Panc1 (cell line): Measurements from ENCODE around the gene OBP2A. TPM values are rescaled to one million over a fixed set of nuclear protein-coding genes. Genes with fewer than 3 reads are reported as not detected.

Experiments
- ATAC-seq: fragments of 200-7000 bp; cut with Tn5 transposase; 2 replicates; pipeline ENCODE4 v1.9.1; 2020; ENCODE audit warnings: mild to moderate bottlenecking, moderate library complexity
- BruUV-seq: library from RNA; stranded (reverse); fragments of 400-500 nt; replicated peaks from 2 replicates; lab custom pipeline; 2021; lab: Mats Ljungman, UMichigan
- CTCF ChIA-PET: fragments of 300-600 bp; sonication (Branson Sonifier 250); formaldehyde crosslinking; loops from one replicate; lab custom pipeline; 2022; ENCODE audit warnings: antibody characterized with exemption; lab: Charles Lee
- POLR2A ChIA-PET: fragments of 300-600 bp; sonication (Branson Sonifier 250); formaldehyde crosslinking; loops from one replicate; lab custom pipeline; 2022; ENCODE audit warnings: antibody characterized with exemption; lab: Charles Lee
- DNase-seq: peaks from one replicate; pipeline ENCODE4 v3.0.0-alpha.2; 2010; ENCODE audit warnings: low read depth, low spot score
- H3K27ac ChIP-seq: 2 replicates; pipeline ENCODE4 v1.5.1; 2011; ENCODE audit warnings: mild to moderate bottlenecking, low read length, inconsistent platforms
- H3K27me3 ChIP-seq: fragments of 200-500 bp; sonication (Bioruptor generic); 2 replicates; pipeline ENCODE4 v1.6.0; 2014; ENCODE audit warnings: low read length, inconsistent platforms; ENCODE audit not compliant: control insufficient read depth, insufficient read depth
- H3K36me3 ChIP-seq: fragments of 200-500 bp; sonication (Bioruptor generic); 2 replicates; pipeline ENCODE4 v1.5.1; 2014; ENCODE audit warnings: inconsistent platforms, mild to moderate bottlenecking, low read length, moderate library complexity; ENCODE audit not compliant: control insufficient read depth, insufficient read depth
- H3K4me1 ChIP-seq: 2 replicates; pipeline ENCODE4 v1.5.1; 2011; ENCODE audit warnings: inconsistent platforms, mild to moderate bottlenecking, low read length, moderate library complexity; ENCODE audit not compliant: control insufficient read depth, insufficient read depth
- H3K4me3 ChIP-seq, 2 experiments: 2 replicates each; pipeline ENCODE4 v1.5.1; 2011 to 2012; ENCODE audit warnings: low read depth in 2 of 2, low read length in 2 of 2, mild to moderate bottlenecking in 2 of 2, inconsistent platforms in 1 of 2, moderate library complexity in 1 of 2
- H3K9me3 ChIP-seq: fragments of 200-500 bp; sonication (Bioruptor generic); 2 replicates; pipeline ENCODE4 v1.5.1; 2014; ENCODE audit warnings: low read depth, mild to moderate bottlenecking, inconsistent platforms, low read length, moderate library complexity; ENCODE audit not compliant: control insufficient read depth, insufficient read depth
- POLR2AphosphoS5 ChIP-seq: IDR thresholded peaks from 2 replicates; pipeline ENCODE4 v1.6.1; 2012; ENCODE audit warnings: mild to moderate bottlenecking, low read depth, low read length, moderate library complexity
- SIN3A ChIP-seq: IDR thresholded peaks from 2 replicates; pipeline ENCODE4 v1.6.1; 2012; ENCODE audit warnings: low read depth, mild to moderate bottlenecking, low read length, moderate library complexity, borderline replicate concordance; ENCODE audit not compliant: insufficient read depth
- TCF7L2 ChIP-seq: IDR thresholded peaks from 2 replicates; pipeline ENCODE4 v1.6.1; 2011; ENCODE audit warnings: mild to moderate bottlenecking, low read depth, low read length, inconsistent platforms
- in situ Hi-C: cut with HindIII; loops from 2 replicates; pipeline ENCODE4 v1.10.0; 2016; ENCODE audit warnings: low sequenced_read_pairs, low pct_unique_long_range_greater_than_20kb
- intact Hi-C: fragments of 100-400 bp; cut with micrococcal nuclease; formaldehyde crosslinking; loops from one replicate; pipeline ENCODE4 v1.10.0; 2022; ENCODE audit not compliant: unreplicated experiment
- total RNA-seq: library from RNA; stranded (reverse); gene quantifications from one replicate; pipeline ENCODE4 v1.2.1, GENCODE V29; 2021; ENCODE audit not compliant: unreplicated experiment
- TF ChIP-seq, protein P1 (sequence below), 2 experiments: IDR thresholded peaks; 2 replicates each; pipeline ENCODE4 v1.6.1; 2011 to 2012; ENCODE audit warnings: low read depth in 2 of 2, control low read depth in 1 of 2, low read length in 1 of 2, mild to moderate bottlenecking in 1 of 2, moderate library complexity in 1 of 2; ENCODE audit not compliant: insufficient read depth in 1 of 2
- TF ChIP-seq, protein P2 (sequence below): fragments of 450-650 bp; IDR thresholded peaks from 2 replicates; pipeline ENCODE4 v1.5.1; 2017; ENCODE audit warnings: mild to moderate bottlenecking

OBP2A gene
- total RNA-seq, 1 experiment from 2014 or later: not detected

DNA sequence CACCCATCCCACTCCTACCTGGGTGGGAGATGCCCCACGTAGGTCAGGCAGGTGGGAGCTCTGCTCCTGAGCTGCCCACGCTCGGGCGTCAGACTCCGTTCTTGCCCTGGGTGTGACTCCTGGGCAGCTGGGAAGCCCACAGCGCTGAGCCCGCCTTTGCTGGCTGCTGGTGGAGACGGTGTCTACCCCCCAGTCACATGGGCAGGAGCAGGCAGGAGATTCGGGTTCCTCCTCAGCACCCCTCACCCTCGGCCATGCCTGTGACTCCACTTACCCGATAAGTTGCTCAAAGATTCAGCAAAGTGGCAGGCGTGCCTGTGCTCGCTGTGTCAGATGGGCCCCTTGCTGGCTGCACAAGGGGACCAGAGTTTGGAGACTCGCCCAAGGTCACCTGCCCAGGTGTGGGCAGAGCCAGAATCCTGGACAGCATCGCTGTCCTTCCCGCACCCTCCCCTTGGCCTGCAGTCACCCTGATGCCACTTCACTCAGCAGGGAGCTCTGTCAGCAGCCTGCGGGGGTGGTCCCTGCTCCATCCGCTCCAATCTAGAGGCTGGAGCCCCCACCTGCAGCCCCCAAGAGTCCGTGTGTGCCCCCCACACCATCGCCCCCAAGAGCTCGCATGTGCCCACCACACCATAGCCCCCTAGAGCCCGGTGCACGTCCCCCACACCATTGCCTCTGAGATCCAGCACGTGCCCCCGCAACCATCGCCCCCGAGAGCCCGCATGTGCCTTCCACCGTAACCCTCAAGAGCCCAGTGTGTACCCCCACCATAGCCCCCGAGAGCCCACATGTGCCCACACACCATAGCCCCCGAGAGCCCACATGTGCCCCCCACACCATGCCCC lies 20.5 kb upstream of the OBP2A start:
- DNase-seq (no peak), ATAC-seq (no peak)
- Histone ChIP-seq H3K36me3 (no peaks in the 10 kb centered on the region), H3K4me3 (no peak overlapping the region), H3K4me1 (no peaks in the 10 kb centered on the region), H3K27ac (no peak overlapping the region), H3K27me3 (no peaks in the 10 kb centered on the region), H3K9me3 (no peaks in the 10 kb centered on the region)
- TF ChIP-seq SIN3A: no peak
- CTCF ChIA-PET: no interaction called here
- intact Hi-C loops (no loop called here), in situ Hi-C loops (no loop called here)
- no TSS peak for BruUV-seq
- POLR2A ChIA-PET: no interaction called here

DNA sequence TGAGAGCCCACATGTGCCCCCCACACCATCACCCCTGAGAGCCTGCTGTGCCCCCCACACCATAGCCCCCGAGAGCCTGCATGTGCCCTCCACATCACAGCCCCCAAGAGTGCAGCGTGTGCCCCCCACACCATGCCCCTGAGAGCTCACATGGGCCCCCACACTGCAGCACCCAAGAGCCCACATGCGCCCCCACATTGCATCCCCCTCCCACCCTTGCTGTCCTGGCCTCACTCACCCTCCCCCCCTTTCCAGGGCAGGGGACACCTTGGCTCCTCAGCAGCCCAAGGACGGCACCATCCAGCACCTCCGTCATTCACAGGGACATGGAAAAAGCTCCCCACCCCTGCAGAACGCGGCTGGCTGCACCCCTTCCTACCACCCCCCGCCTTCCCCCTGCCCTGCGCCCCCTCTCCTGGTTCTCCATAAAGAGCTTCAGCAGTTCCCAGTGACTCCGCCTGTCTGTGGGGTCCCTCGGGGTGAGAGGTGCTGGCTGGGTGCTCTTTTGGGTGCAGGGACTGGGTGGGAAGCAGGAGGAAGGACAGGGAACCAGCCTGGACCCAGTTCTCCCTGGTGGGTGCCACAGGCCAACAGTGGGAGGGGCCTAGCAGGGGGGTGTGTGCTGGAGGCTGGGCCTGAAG lies 19.7 kb upstream of the OBP2A start:
- in situ Hi-C loops (no loop called here), intact Hi-C loops (no loop called here)
- no peak for DNase-seq
- POLR2A ChIA-PET: no interaction called here
- H3K27ac ChIP-seq: no peak overlapping the region
- BruUV-seq: no TSS peak
- peak; percentile 43 for ATAC-seq
- H3K36me3 ChIP-seq: no peaks in the 10 kb centered on the region
- TF ChIP-seq, protein P1, sequence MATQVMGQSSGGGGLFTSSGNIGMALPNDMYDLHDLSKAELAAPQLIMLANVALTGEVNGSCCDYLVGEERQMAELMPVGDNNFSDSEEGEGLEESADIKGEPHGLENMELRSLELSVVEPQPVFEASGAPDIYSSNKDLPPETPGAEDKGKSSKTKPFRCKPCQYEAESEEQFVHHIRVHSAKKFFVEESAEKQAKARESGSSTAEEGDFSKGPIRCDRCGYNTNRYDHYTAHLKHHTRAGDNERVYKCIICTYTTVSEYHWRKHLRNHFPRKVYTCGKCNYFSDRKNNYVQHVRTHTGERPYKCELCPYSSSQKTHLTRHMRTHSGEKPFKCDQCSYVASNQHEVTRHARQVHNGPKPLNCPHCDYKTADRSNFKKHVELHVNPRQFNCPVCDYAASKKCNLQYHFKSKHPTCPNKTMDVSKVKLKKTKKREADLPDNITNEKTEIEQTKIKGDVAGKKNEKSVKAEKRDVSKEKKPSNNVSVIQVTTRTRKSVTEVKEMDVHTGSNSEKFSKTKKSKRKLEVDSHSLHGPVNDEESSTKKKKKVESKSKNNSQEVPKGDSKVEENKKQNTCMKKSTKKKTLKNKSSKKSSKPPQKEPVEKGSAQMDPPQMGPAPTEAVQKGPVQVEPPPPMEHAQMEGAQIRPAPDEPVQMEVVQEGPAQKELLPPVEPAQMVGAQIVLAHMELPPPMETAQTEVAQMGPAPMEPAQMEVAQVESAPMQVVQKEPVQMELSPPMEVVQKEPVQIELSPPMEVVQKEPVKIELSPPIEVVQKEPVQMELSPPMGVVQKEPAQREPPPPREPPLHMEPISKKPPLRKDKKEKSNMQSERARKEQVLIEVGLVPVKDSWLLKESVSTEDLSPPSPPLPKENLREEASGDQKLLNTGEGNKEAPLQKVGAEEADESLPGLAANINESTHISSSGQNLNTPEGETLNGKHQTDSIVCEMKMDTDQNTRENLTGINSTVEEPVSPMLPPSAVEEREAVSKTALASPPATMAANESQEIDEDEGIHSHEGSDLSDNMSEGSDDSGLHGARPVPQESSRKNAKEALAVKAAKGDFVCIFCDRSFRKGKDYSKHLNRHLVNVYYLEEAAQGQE (IDR thresholded peaks at IDR 0.05; ENCODE audit: insufficient read depth in 1 of 2, low read depth in 2 of 2, low read length in 1 of 2): no peak
- TF ChIP-seq SIN3A (no peak), TCF7L2 (no peak), POLR2AphosphoS5 (no peak)
- TF ChIP-seq, protein P2, sequence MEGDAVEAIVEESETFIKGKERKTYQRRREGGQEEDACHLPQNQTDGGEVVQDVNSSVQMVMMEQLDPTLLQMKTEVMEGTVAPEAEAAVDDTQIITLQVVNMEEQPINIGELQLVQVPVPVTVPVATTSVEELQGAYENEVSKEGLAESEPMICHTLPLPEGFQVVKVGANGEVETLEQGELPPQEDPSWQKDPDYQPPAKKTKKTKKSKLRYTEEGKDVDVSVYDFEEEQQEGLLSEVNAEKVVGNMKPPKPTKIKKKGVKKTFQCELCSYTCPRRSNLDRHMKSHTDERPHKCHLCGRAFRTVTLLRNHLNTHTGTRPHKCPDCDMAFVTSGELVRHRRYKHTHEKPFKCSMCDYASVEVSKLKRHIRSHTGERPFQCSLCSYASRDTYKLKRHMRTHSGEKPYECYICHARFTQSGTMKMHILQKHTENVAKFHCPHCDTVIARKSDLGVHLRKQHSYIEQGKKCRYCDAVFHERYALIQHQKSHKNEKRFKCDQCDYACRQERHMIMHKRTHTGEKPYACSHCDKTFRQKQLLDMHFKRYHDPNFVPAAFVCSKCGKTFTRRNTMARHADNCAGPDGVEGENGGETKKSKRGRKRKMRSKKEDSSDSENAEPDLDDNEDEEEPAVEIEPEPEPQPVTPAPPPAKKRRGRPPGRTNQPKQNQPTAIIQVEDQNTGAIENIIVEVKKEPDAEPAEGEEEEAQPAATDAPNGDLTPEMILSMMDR: no peak
- no peak overlapping the region for H3K4me3 ChIP-seq
- CTCF ChIA-PET: interaction anchor here (1.0 kb wide), 1 partner anchor 62 kb away, joined by 3 read pairs; no protein-coding TSS in a partner anchor
- no peaks in the 10 kb centered on the region for H3K27me3 ChIP-seq
- H3K4me1 ChIP-seq: no peaks in the 10 kb centered on the region
- H3K9me3 ChIP-seq: no peaks in the 10 kb centered on the region
